HepG2 (cell line): ENCODE measurements around the gene REPIN1. TPM values are rescaled to one million over a fixed set of nuclear protein-coding genes. Genes with fewer than 3 reads are reported as not detected.

Experiments
- ARNT ChIP-seq: fragments of 450-650 bp; IDR thresholded peaks from 2 replicates; pipeline ENCODE4 v1.6.1; 2017
- ASH2L ChIP-seq: fragments of 300-600, 200-600 bp; sonication (generic); IDR thresholded peaks from 2 replicates; pipeline ENCODE4 v1.7.0; 2017; ENCODE audit warnings: low read depth, mild to moderate bottlenecking, moderate library complexity, mixed read lengths, low read length; ENCODE audit not compliant: insufficient read length
- BORCS8-MEF2B ChIP-seq: sonication (generic); formaldehyde crosslinking; IDR thresholded peaks from 2 replicates; pipeline ENCODE4 v1.8.0; 2022; ENCODE audit warnings: mild to moderate bottlenecking, missing genetic modification reagents
- CCAR2 ChIP-seq: fragments of 200-400 bp; formaldehyde crosslinking; optimal IDR thresholded peaks from 2 replicates; pipeline ENCODE3; 2018; ENCODE audit warnings: low read depth, mild to moderate bottlenecking, low read length, moderate library complexity
- CEBPG ChIP-seq: IDR thresholded peaks from 2 replicates; pipeline ENCODE4 v1.6.1; 2016
- FOXK2 ChIP-seq: fragments of 450-650 bp; IDR thresholded peaks from 2 replicates; pipeline ENCODE4 v1.6.1; 2016
- GPBP1L1 ChIP-seq: sonication (generic); formaldehyde crosslinking; IDR thresholded peaks from 2 replicates; pipeline ENCODE4 v1.5.0; 2020; ENCODE audit warnings: mild to moderate bottlenecking, missing genetic modification reagents
- MLLT10 ChIP-seq: sonication (generic); formaldehyde crosslinking; IDR thresholded peaks from 2 replicates; pipeline ENCODE4 v1.4.0; 2020; ENCODE audit warnings: missing genetic modification reagents
- NR3C1 ChIP-seq: sonication (generic); formaldehyde crosslinking; IDR thresholded peaks from 2 replicates; pipeline ENCODE4 v1.4.0; 2020; ENCODE audit warnings: missing genetic modification reagents
- PHF5A ChIP-seq: IDR thresholded peaks from one replicate; pipeline ENCODE4 v1.6.1; 2018; ENCODE audit warnings: low read depth, missing genetic modification reagents; ENCODE audit not compliant: unreplicated experiment
- PLRG1 ChIP-seq: fragments of 450-650 bp; conservative IDR thresholded peaks from 2 replicates; pipeline ENCODE4 v1.6.1; 2016
- RFX1 ChIP-seq: fragments of 450-650 bp; IDR thresholded peaks from 2 replicates; pipeline ENCODE4 v1.6.1; 2017
- RFXAP ChIP-seq: sonication (generic); formaldehyde crosslinking; IDR thresholded peaks from 2 replicates; pipeline ENCODE4 v1.4.0; 2020; ENCODE audit warnings: missing genetic modification reagents, borderline replicate concordance
- SATB2 ChIP-seq: sonication (generic); formaldehyde crosslinking; IDR thresholded peaks from 2 replicates; pipeline ENCODE4 v1.5.0; 2020; ENCODE audit warnings: missing genetic modification reagents
- SETDB1 ChIP-seq: sonication (generic); formaldehyde crosslinking; IDR thresholded peaks from 2 replicates; pipeline ENCODE4 v1.5.1; 2020; ENCODE audit warnings: missing genetic modification reagents, mild to moderate bottlenecking, borderline replicate concordance
- SOX13 ChIP-seq, 3 experiments: fragments of 450-650 bp in 1 of 3; sonication (generic) in 1 of 3; formaldehyde crosslinking in 1 of 3; IDR thresholded peaks in 2 of 3; conservative IDR thresholded peaks in 1 of 3; 2 replicates each; pipeline versions ENCODE4 v1.5.0 to v1.6.1; 2016 to 2020; ENCODE audit warnings: antibody characterized with exemption in 1 of 3, mild to moderate bottlenecking in 1 of 3, missing compliant biosample characterization in 1 of 3, missing genetic modification reagents in 1 of 3, moderate library complexity in 1 of 3
- TBX2 ChIP-seq: sonication (generic); formaldehyde crosslinking; IDR thresholded peaks from 2 replicates; pipeline ENCODE4 v1.5.0; 2020; ENCODE audit warnings: missing genetic modification reagents, mild to moderate bottlenecking, borderline replicate concordance
- TFE3 ChIP-seq: IDR thresholded peaks from 2 replicates; pipeline ENCODE4 v1.6.1; 2016
- ZBTB39 ChIP-seq: sonication (generic); formaldehyde crosslinking; IDR thresholded peaks from 2 replicates; pipeline ENCODE4 v1.5.0; 2020; ENCODE audit warnings: missing genetic modification reagents
- ZNF160 ChIP-seq: sonication (generic); formaldehyde crosslinking; IDR thresholded peaks from 2 replicates; pipeline ENCODE4 v1.8.0; 2022; ENCODE audit warnings: mild to moderate bottlenecking, inconsistent platforms, missing genetic modification reagents
- ZNF367 ChIP-seq: sonication (generic); formaldehyde crosslinking; IDR thresholded peaks from 2 replicates; pipeline ENCODE4 v1.4.0; 2020; ENCODE audit warnings: missing genetic modification reagents, borderline replicate concordance
- ZNF574 ChIP-seq: sonication (generic); formaldehyde crosslinking; IDR thresholded peaks from 2 replicates; pipeline ENCODE4 v1.4.0; 2020; ENCODE audit warnings: missing genetic modification reagents
- ZNF737 ChIP-seq: sonication (generic); formaldehyde crosslinking; IDR thresholded peaks from 2 replicates; pipeline ENCODE4 v1.5.0; 2020; ENCODE audit warnings: missing genetic modification reagents, mild to moderate bottlenecking, borderline replicate concordance
- ZSCAN25 ChIP-seq: sonication (generic); formaldehyde crosslinking; IDR thresholded peaks from 2 replicates; pipeline ENCODE4 v1.8.0; 2022; ENCODE audit warnings: mild to moderate bottlenecking, missing genetic modification reagents
- polyA plus RNA-seq, 8 experiments: library from polyadenylated mRNA; depleted of rRNA in 3 of 8; stranded (reverse) in 7 of 8; unstranded in 1 of 8; fragments of >200 nt; fragmentation: Illumina TruSeq in 4 of 8; extraction: Trizol in 4 of 8; gene quantifications; 2 replicates each; pipeline versions ENCODE4 v1.2.1 to v1.2.3, GENCODE V29; 2011 to 2016; ENCODE audit warnings: low read depth in 4 of 8, missing spikeins in 1 of 8, mixed read lengths in 1 of 8; ENCODE audit not compliant: insufficient read depth in 1 of 8
- total RNA-seq, 5 experiments: library from RNA; depleted of rRNA; stranded (reverse); fragments of >200 nt; fragmentation: Illumina TruSeq; extraction: Trizol; gene quantifications; 2 replicates each; pipeline ENCODE4 v1.2.3, GENCODE V29; 2016; ENCODE audit warnings: low read depth in 1 of 5

Gene REPIN1
- total and polyA plus RNA-seq, 2 of the 13 experiments (the other 11 are each of a cell fraction or from before 2014, with no cell fraction given) = 69.9 to 108 TPM

- no peak for TF ChIP-seq SOX13 (IDR thresholded peaks at IDR 0.05)
- no peak for TF ChIP-seq SOX13 (CRISPR knock-in tag; conservative IDR thresholded peaks at IDR 0.05 in 1 of 2, IDR thresholded peaks at IDR 0.05 in 1 of 2)
- no peak; the same call in 1 of the 2 replicates for TF ChIP-seq CEBPG
- TF ChIP-seq RFX1 = no peak
- no peak for TF ChIP-seq TFE3
- no peak for TF ChIP-seq ZBTB39 (CRISPR knock-in tag)
- no peak for TF ChIP-seq ARNT
- TF ChIP-seq RFXAP (CRISPR knock-in tag) = no peak
- no peak for TF ChIP-seq SATB2
- TF ChIP-seq ZNF160 (CRISPR knock-in tag) = no peak
- no peak for TF ChIP-seq BORCS8-MEF2B (CRISPR knock-in tag)
- TF ChIP-seq CCAR2 = no peak
- TF ChIP-seq ZNF737 = no peak
- TF ChIP-seq PHF5A (CRISPR knock-in tag) = no peak
- TF ChIP-seq NR3C1 (CRISPR knock-in tag) = no peak
- TF ChIP-seq ZSCAN25 = no peak
- no peak for TF ChIP-seq GPBP1L1
- TF ChIP-seq MLLT10 (CRISPR knock-in tag) = no peak
- no peak for TF ChIP-seq PLRG1
- TF ChIP-seq SETDB1 (CRISPR knock-in tag) = no peak
- peak; percentile 12; the same call in 1 of the 2 replicates for TF ChIP-seq ZNF574
- TF ChIP-seq ZNF367 (CRISPR knock-in tag) = no peak
- TF ChIP-seq TBX2 (CRISPR knock-in tag) = 0 out of 2 replicates have a peak, but pooled peaks have one; percentile 18
- no peak for TF ChIP-seq FOXK2
- no peak for TF ChIP-seq ASH2L
These were observed 28.4 kb upstream of the REPIN1 start (continued) for GRCh38 chr7:150340024-150340749.
